Right atrium auricular region (tissue), 2 donors: Measurements from ENCODE around the gene PLEKHA7. TPM values are rescaled to one million over a fixed set of nuclear protein-coding genes. Genes with fewer than 3 reads are reported as not detected.

Source experiments
- DNase-seq: peaks from one replicate; pipeline ENCODE4 v3.0.0-alpha.2; 2019; ENCODE audit warnings: low spot score
- H3K27ac ChIP-seq, 2 donors: fragments of 200-600 bp; sonication (generic); 1 replicate in 1 of 2; 2 replicates in 1 of 2; pipeline ENCODE4 v1.5.1; 2016 to 2019
- H3K27me3 ChIP-seq, 2 donors: fragments of 200-600 bp; sonication (generic); one replicate each; pipeline versions ENCODE4 v1.5.1 to v1.6.0; 2017 to 2019
- H3K36me3 ChIP-seq: fragments of 200-600 bp; sonication (generic); one replicate; pipeline ENCODE4 v1.5.1; 2016
- H3K4me1 ChIP-seq, 2 donors: fragments of 200-600 bp; sonication (generic); one replicate each; pipeline versions ENCODE4 v1.5.1 to v1.6.0; 2017 to 2019
- H3K4me3 ChIP-seq, 2 donors: fragments of 200-600 bp; sonication (generic); 1 replicate in 1 of 2; 2 replicates in 1 of 2; pipeline ENCODE4 v1.5.1; 2017 to 2019; ENCODE audit warnings: mild to moderate bottlenecking in 1 of 2, moderate library complexity in 1 of 2
- H3K9me3 ChIP-seq, 2 donors: fragments of 200-600 bp; sonication (generic); one replicate each; pipeline ENCODE4 v1.5.1; 2019
- total RNA-seq, 2 donors: library from RNA; depleted of rRNA; stranded (reverse); fragments of >200 nt; gene quantifications; one replicate each; pipeline ENCODE4 v1.1.0, GENCODE V29; 2016
- TF ChIP-seq, protein P1 (sequence below), 2 donors: fragments of 200-600 bp; sonication (generic); IDR thresholded peaks; one replicate each; pipeline ENCODE4 v1.5.1; 2019; ENCODE audit warnings: antibody characterized with exemption in 2 of 2

PLEKHA7 gene
- total RNA-seq, 2 donors from 2014 or later: 18.8 to 24.6 TPM

GRCh38 chr11:16881074-16881709 is 133.0 kb downstream of the PLEKHA7 start:
- DNase-seq: peak; percentile 64
- Histone ChIP-seq H3K27ac (peak overlapping the region; percentile 20 to 58), H3K36me3 (no peaks in the 10 kb centered on the region), H3K4me1 (peaks cover 0 to 52% of the 10 kb centered on the region in 2 donors), H3K9me3 (no peaks in the 10 kb centered on the region), H3K27me3 (no peaks in the 10 kb centered on the region), H3K4me3 (peak overlapping the region in 1 of 2 donors; percentile 19)
- TF ChIP-seq, protein P1, sequence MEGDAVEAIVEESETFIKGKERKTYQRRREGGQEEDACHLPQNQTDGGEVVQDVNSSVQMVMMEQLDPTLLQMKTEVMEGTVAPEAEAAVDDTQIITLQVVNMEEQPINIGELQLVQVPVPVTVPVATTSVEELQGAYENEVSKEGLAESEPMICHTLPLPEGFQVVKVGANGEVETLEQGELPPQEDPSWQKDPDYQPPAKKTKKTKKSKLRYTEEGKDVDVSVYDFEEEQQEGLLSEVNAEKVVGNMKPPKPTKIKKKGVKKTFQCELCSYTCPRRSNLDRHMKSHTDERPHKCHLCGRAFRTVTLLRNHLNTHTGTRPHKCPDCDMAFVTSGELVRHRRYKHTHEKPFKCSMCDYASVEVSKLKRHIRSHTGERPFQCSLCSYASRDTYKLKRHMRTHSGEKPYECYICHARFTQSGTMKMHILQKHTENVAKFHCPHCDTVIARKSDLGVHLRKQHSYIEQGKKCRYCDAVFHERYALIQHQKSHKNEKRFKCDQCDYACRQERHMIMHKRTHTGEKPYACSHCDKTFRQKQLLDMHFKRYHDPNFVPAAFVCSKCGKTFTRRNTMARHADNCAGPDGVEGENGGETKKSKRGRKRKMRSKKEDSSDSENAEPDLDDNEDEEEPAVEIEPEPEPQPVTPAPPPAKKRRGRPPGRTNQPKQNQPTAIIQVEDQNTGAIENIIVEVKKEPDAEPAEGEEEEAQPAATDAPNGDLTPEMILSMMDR (IDR thresholded peaks at IDR 0.05): peak in 1 of 2 donors; percentile 66

GRCh38 chr11:16880184-16880801 is 133.9 kb downstream of the PLEKHA7 start:
- no peaks in the 10 kb centered on the region for H3K9me3 ChIP-seq
- DNase-seq: no peak
- no peaks in the 10 kb centered on the region for H3K27me3 ChIP-seq
- peaks cover 0 to 56% of the 10 kb centered on the region in 2 donors for H3K4me1 ChIP-seq
- peak overlapping the region in 1 of 2 donors; percentile 19 for H3K4me3 ChIP-seq
- no peaks in the 10 kb centered on the region for H3K36me3 ChIP-seq
- TF ChIP-seq, protein P1 (IDR thresholded peaks at IDR 0.05): no peak
- peak overlapping the region; percentile 4 to 58 for H3K27ac ChIP-seq

- no peak for DNase-seq
- peak overlapping the region; percentile 4 to 58 for H3K27ac ChIP-seq
- H3K36me3 ChIP-seq: no peaks in the 10 kb centered on the region
- no peak overlapping the region for H3K4me3 ChIP-seq
- TF ChIP-seq, protein P1 (IDR thresholded peaks at IDR 0.05): no peak
- no peaks in the 10 kb centered on the region for H3K9me3 ChIP-seq
- H3K4me1 ChIP-seq: peaks cover 0 to 58% of the 10 kb centered on the region in 2 donors
- no peaks in the 10 kb centered on the region for H3K27me3 ChIP-seq
Observed at GRCh38 chr11:16879690-16880089, 134.5 kb downstream of the PLEKHA7 start.

DNA sequence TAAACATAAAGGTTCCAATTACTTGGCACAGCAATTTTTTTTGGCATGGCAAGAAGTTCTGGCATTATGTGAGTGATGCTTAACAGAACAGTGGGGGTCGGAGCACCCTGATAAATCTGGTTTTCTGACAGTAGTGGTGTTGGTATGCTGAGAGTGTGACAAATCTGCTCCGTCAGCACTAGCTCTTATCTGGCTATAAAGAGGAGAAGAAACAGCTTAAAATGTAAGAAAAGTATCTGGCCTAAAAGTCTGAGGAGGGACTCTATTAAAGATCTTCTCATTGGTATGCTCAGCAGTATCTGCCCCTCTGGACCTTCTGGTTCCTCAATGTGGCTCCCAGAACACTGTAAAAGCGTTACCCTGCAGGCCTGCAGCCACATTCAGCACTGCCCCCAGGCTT is 137.4 kb downstream of the PLEKHA7 start:
- DNase-seq: no peak
- Histone ChIP-seq H3K9me3 (no peaks in the 10 kb centered on the region), H3K4me1 (peaks cover 0 to 56% of the 10 kb centered on the region in 2 donors), H3K27me3 (no peaks in the 10 kb centered on the region), H3K36me3 (no peaks in the 10 kb centered on the region), H3K27ac (no peak overlapping the region), H3K4me3 (no peak overlapping the region)
- TF ChIP-seq, protein P1 (IDR thresholded peaks at IDR 0.05): no peak

DNA sequence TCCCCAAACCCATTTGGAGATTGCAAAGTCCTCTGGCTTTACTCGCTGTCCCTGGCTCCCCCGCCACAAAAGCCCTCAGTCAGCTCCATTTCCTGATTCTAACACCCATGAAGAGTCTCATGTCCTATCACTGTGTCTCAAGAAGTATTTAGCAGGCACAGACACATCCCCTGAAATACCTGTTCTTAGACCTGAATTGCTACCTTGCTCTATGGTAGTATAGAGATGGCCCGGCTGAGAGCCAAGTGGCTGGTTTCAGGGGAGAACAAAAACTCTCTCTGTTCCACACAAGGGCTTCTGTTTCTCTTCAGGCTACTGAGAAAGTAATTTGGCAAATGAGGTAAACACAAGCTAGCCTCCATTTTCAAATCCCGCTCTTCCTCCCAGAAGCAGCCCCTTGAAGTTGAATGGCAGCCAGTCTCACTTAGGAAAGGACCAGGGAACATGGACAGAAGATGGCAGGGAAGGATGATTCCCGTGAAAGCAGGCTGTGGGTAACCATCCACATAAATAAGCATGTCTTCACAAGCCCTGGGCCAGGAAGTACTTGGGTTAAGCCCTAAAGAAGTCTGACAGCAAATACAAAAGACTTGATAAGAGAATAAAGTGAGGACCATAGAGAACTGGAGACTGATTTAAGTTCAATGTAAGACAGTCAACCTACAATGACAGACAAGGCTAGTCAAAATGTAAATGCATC is 138.0 kb downstream of the PLEKHA7 start:
- TF ChIP-seq, protein P1 (IDR thresholded peaks at IDR 0.05): no peak
- no peaks in the 10 kb centered on the region for H3K27me3 ChIP-seq
- H3K27ac ChIP-seq: no peak overlapping the region
- peaks cover 0 to 50% of the 10 kb centered on the region in 2 donors for H3K4me1 ChIP-seq
- H3K4me3 ChIP-seq: no peak overlapping the region
- DNase-seq: no peak
- no peaks in the 10 kb centered on the region for H3K36me3 ChIP-seq
- no peaks in the 10 kb centered on the region for H3K9me3 ChIP-seq
